Heart left ventricle (tissue), 16 donors: ENCODE results near the gene ABCA10. TPM values are rescaled to one million over a fixed set of nuclear protein-coding genes. Genes with fewer than 3 reads are reported as not detected.

Source experiments
- ATAC-seq, 4 donors: fragments of 200-7000 bp; cut with Tn5 transposase; one replicate each; pipeline ENCODE4 v1.9.1; 2020 to 2022; ENCODE audit warnings: moderate library complexity in 4 of 4, mild to moderate bottlenecking in 3 of 4, moderate number of reproducible peaks in 1 of 4
- DNase-seq, 5 donors: peaks; one replicate each; pipeline ENCODE4 v3.0.0-alpha.2; 2020
- H3K27ac ChIP-seq, 12 donors: fragments of 200-600 bp; sonication (generic) in 4 of 12; one replicate each; pipeline versions ENCODE4 v1.5.0 to v1.8.0; 2016 to 2022; ENCODE audit warnings: mild to moderate bottlenecking in 2 of 12
- H3K27me3 ChIP-seq, 9 donors: fragments of 200-600 bp; sonication (generic) in 2 of 9; one replicate each; pipeline versions ENCODE4 v1.5.1 to v1.8.0; 2016 to 2022; ENCODE audit warnings: mild to moderate bottlenecking in 3 of 9
- H3K36me3 ChIP-seq, 9 donors: fragments of 200-600 bp; sonication (generic) in 2 of 9; one replicate each; pipeline versions ENCODE4 v1.5.0 to v1.8.0; 2018 to 2022; ENCODE audit warnings: mild to moderate bottlenecking in 2 of 9
- H3K4me1 ChIP-seq, 12 donors: fragments of 200-600 bp; sonication (generic) in 4 of 12; one replicate each; pipeline versions ENCODE4 v1.5.0 to v1.8.0; 2016 to 2022; ENCODE audit warnings: mild to moderate bottlenecking in 3 of 12
- H3K4me3 ChIP-seq, 12 donors: fragments of 200-600 bp; sonication (generic) in 4 of 12; one replicate each; pipeline versions ENCODE4 v1.5.0 to v1.8.0; 2017 to 2022; ENCODE audit warnings: mild to moderate bottlenecking in 9 of 12, moderate library complexity in 4 of 12
- H3K9me3 ChIP-seq, 12 donors: fragments of 200-600 bp; sonication (generic) in 4 of 12; one replicate each; pipeline versions ENCODE4 v1.5.0 to v1.8.0; 2016 to 2022; ENCODE audit warnings: mild to moderate bottlenecking in 1 of 12
- POLR2A ChIP-seq, 2 donors: fragments of 450-650 bp; IDR thresholded peaks; one replicate each; pipeline ENCODE4 v1.6.1; 2017; ENCODE audit warnings: antibody characterized with exemption in 2 of 2, mild to moderate bottlenecking in 2 of 2, moderate library complexity in 2 of 2
- WGBS, 4 donors: extraction: QIAGEN DNeasy Blood & Tissue Kit in 2 of 4; methylation state at CpG; one replicate each; pipeline versions ENCODE4 v1.1.5 to v1.1.7; 2013 to 2018; 5-methylcytosine and 5-hydroxymethylcytosine counted together
- intact Hi-C, 10 donors: fragments of 100-400 bp; cut with DNase I; formaldehyde crosslinking; loops; one replicate each; pipeline versions ENCODE4 v1.11.1 to v1.14.2; 2022
- polyA plus RNA-seq, 2 donors: library from polyadenylated mRNA; stranded (reverse); fragments of 200-250 nt; gene quantifications; one replicate each; pipeline ENCODE4 v1.2.3, GENCODE V29; 2013
- total RNA-seq, 9 donors: library from RNA; depleted of rRNA in 2 of 9; stranded (reverse); fragments of >200 nt in 2 of 9; fragmentation: NEBNext Ultra II Directional in 3 of 9; extraction: Animal tissue kit (Norgen Biotek cat#: 25700) in 3 of 9; gene quantifications; one replicate each; pipeline versions ENCODE4 v1.1.0 to v1.2.4, GENCODE V29; 2016 to 2023
- TF ChIP-seq, protein P1 (sequence below), 12 donors: fragments of 200-600 bp; sonication (generic) in 4 of 12; IDR thresholded peaks; one replicate each; pipeline versions ENCODE4 v1.5.0 to v1.8.0; 2018 to 2022; ENCODE audit warnings: antibody characterized with exemption in 12 of 12, mild to moderate bottlenecking in 5 of 12
- donor health status: ischemic (EF 13 %, LVEDD 7.1; RV severe dilation, severe dysfunction).
- donor health status: healthy with polysubstance abuse.
- donor health status: DM: no; HTN: yes; CAD: no.
- donor health status: DM: no; HTN: no; CAD: no.
- donor health status: ischemic (EF 25% LVEDD 6.9; RV normal size, moderate dysfunction).
- donor health status: ischemic (EF 25% LVEDD 5.7; RV mildly dilated, moderate dysfunction).
- donor health status: healthy.
- donor health status: DM: yes; HTN: yes; CAD: no.
- donor health status: ischemic (EF 35%, LVEDD 5.7; RV mildly dilated, moderate dysfunction).
- donor health status: nonischemic (EF 11% LVEDD 7.7; RV severe dilation, severe dysfunction).
- donor health status: DM: yes; HTN: yes; CAD: no.
- donor health status: PGD.
- donor health status: ischemic (EF 29% LVEDD 5.4; RV normal size, mild dysfunction).
- donor health status: nonischemic (EF 23%, LVEDD 6.1; RV moderate dilation, normal function).

ABCA10 gene
- total and polyA plus RNA-seq, 11 donors: 0.58 to 13.8 (median 2.0) TPM

DNA sequence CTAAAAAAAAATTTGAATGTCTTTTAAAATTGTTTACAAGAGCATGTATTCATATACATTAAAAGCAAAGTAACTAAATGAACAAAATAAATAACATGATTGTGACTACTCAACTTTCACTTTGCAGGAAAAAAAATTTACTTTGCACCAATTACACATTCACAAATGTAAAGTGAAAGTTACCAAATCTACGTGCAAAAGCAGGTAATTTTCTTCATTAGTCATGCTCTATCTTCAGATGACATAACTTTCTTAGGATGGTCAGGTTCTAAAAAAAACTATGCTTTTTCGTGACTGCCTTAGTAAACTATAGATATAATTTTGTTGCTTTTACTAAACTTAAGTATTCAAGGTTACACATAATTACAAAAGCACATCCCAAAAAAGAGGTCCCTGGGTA is 17.0 kb upstream of the ABCA10 start:
- intact Hi-C loops: loop anchor here in 3 of 10 donors (5.0 to 10.0 kb wide), 3 partner anchors 331 to 473 kb away; no protein-coding TSS in a partner anchor
- TF ChIP-seq, protein P1, sequence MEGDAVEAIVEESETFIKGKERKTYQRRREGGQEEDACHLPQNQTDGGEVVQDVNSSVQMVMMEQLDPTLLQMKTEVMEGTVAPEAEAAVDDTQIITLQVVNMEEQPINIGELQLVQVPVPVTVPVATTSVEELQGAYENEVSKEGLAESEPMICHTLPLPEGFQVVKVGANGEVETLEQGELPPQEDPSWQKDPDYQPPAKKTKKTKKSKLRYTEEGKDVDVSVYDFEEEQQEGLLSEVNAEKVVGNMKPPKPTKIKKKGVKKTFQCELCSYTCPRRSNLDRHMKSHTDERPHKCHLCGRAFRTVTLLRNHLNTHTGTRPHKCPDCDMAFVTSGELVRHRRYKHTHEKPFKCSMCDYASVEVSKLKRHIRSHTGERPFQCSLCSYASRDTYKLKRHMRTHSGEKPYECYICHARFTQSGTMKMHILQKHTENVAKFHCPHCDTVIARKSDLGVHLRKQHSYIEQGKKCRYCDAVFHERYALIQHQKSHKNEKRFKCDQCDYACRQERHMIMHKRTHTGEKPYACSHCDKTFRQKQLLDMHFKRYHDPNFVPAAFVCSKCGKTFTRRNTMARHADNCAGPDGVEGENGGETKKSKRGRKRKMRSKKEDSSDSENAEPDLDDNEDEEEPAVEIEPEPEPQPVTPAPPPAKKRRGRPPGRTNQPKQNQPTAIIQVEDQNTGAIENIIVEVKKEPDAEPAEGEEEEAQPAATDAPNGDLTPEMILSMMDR (IDR thresholded peaks at IDR 0.05): no peak
- TF ChIP-seq POLR2A (IDR thresholded peaks at IDR 0.05): no peak
- H3K36me3 ChIP-seq: peaks cover 0 to 33% (median 5%) of the 10 kb centered on the region in 9 donors
- DNase-seq: no peak
- no peaks in the 10 kb centered on the region for H3K9me3 ChIP-seq
- H3K4me1 ChIP-seq: no peaks in the 10 kb centered on the region
- H3K4me3 ChIP-seq: no peak overlapping the region
- no peak for ATAC-seq
- WGBS, 4 donors: 70 to 76% (median 73%) methylated on average over 2 of the region's 2 CpGs
- H3K27ac ChIP-seq: no peak overlapping the region
- H3K27me3 ChIP-seq: no peaks in the 10 kb centered on the region

DNA sequence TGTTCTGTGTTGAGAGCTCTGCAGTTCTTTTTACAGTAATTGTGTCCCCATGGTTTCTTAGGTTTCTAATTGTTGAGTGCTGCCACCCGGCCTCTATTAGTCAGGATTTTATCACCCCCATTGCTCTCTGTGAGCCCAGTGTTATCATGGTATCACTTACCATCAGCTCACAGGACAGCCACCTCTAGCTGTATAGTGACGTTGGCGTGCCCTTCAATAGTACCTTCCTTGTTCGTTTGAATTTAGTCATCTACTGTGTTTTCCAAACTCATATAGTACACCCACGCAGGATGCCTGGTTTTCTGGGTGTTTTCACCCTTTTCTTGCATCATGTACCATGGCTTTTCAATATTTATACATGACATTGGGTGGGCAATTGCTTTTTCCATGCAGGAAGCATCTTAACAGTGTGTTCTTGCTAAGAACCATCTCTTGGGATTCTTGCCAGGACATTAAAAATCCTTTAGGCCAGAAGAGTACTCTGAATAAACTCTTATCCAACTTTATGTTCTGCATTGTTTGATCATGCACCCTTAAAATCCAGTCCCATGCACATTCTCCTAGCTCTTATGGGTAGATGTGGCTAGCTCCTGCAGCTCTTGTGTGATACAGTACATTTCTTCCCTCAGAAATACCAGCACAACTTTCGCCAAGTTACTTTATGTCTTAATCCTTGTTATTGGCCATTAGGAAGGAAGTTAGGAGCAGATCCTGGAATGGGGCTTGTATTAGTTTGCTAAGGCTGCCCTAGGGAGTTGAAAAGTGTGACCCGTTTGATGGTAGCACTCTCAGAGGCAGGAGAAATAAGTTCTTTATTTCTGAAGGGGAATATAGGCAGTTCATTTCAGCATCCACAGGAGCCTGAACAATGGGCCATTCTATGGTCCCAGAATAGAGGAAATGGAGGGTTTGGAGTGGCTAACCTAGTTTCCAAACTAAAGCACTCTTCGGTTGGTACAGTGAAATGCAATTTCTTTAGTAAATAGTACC is 11.3 kb upstream of the ABCA10 start:
- no peak for TF ChIP-seq POLR2A (IDR thresholded peaks at IDR 0.05)
- TF ChIP-seq, protein P1 (IDR thresholded peaks at IDR 0.05): no peak
- ATAC-seq (no peak), DNase-seq (no peak)
- intact Hi-C loops: loop anchor here in 5 of 10 donors (5.0 to 10.0 kb wide), 3 partner anchors 265 to 463 kb away; no protein-coding TSS in a partner anchor
- Histone ChIP-seq H3K9me3 (no peaks in the 10 kb centered on the region), H3K4me1 (peaks cover 0 to 6% (median 0%) of the 10 kb centered on the region in 12 donors), H3K36me3 (peaks cover 0 to 10% (median 0%) of the 10 kb centered on the region in 9 donors), H3K4me3 (no peak overlapping the region), H3K27ac (no peak overlapping the region), H3K27me3 (no peaks in the 10 kb centered on the region)
- 83 to 90% (median 85%) methylated on average over 8 of the region's 8 CpGs for WGBS, 4 donors

DNA sequence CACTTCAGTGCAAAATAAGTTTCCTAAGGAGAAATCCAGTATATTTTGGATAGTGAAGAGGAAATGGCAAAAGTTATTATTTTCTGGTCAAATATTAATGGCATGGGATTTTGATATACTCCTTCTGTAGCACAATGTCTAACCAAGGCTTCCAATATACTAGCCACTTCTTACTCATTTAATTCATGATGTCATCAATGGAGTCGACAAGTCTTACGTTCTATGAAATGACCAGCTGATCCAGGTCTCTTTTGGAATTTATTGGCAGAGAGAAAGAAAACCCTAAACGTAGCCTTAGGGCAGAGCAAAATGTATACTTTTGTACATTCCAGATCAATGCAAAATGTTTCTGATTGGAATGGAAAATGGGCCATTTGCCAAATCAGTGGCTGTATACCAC is 8.3 kb upstream of the ABCA10 start:
- intact Hi-C loops: loop anchor here in 4 of 10 donors (5.0 to 10.0 kb wide), 2 partner anchors 262 to 460 kb away; no protein-coding TSS in a partner anchor
- no peak for TF ChIP-seq POLR2A (IDR thresholded peaks at IDR 0.05)
- peaks cover 0 to 3% (median 0%) of the 10 kb centered on the region in 9 donors for H3K36me3 ChIP-seq

DNA sequence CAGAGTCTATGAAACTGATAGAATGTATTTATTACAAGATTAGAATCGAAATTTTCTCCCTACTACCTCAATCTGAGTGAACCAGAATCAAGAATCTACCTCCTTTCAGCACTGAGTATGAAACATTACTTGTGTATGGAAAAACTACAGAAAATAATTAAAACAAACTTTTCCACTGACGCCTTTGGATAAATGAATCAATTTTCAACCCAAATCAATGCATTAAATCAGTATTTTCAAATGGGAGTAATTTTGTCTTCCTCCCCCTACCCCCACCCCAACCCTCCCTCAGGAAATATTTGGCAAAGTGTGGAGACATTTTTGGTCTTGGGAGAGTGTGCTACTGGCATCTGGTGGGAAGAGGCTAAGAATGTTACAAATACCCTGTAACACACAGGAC is 7.8 kb upstream of the ABCA10 start:
- intact Hi-C loops: loop anchor here in 4 of 10 donors (5.0 to 10.0 kb wide), 2 partner anchors 262 to 459 kb away; no protein-coding TSS in a partner anchor
- ATAC-seq (no peak), DNase-seq (no peak)
- H3K4me3 ChIP-seq: no peak overlapping the region
- 61 to 63% (median 62%) methylated on average over 2 of the region's 2 CpGs for WGBS, 4 donors
- no peaks in the 10 kb centered on the region for H3K27me3 ChIP-seq
- H3K9me3 ChIP-seq: peaks cover 0 to 23% (median 6%) of the 10 kb centered on the region in 12 donors
- peaks cover 0 to 7% (median 0%) of the 10 kb centered on the region in 12 donors for H3K4me1 ChIP-seq
- no peak overlapping the region for H3K27ac ChIP-seq
- no peak for TF ChIP-seq POLR2A (IDR thresholded peaks at IDR 0.05)
- TF ChIP-seq, protein P1 (IDR thresholded peaks at IDR 0.05): no peak
- peaks cover 0 to 3% (median 0%) of the 10 kb centered on the region in 9 donors for H3K36me3 ChIP-seq

More for the DNA sequence above, 8.3 kb upstream of the ABCA10 start:
- Histone ChIP-seq H3K27me3 (no peaks in the 10 kb centered on the region), H3K4me1 (peaks cover 0 to 7% (median 0%) of the 10 kb centered on the region in 12 donors), H3K9me3 (peaks cover 0 to 21% (median 6%) of the 10 kb centered on the region in 12 donors), H3K4me3 (no peak overlapping the region), H3K27ac (no peak overlapping the region)
- WGBS, 4 donors: 81 to 89% (median 84%) methylated on average over 3 of the region's 3 CpGs
- ATAC-seq (no peak), DNase-seq (no peak)
